ENCODE measurements around the gene UBR1.

Gene UBR1

DNA sequence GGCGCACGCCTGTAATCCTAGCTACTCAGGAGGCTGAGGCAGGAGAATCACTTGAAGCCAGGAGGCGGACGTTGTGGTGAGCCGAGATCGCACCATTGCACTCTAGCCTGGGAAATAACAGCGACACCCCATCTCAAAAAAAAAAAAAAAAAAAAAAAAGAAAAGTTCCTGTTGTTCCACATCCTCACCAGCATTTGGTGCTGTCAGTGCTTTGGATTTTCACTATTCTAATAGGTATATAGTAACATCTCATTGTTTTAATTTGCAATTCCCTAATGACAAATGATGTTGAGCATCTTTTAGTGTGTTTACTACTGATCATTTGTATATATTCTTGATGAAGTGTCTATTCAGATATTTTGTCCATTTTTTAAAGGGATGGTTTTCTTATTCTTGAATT, 24.6 kb downstream of the UBR1 start:
- Histone ChIP-seq H3F3A (ENCODE audit: insufficient read depth) (0 out of 2 replicates have a peak, but pooled peaks cover 3% of the 10 kb centered on the region), H3K36me3 (ENCODE audit: low read length) (peaks cover 21% of the 10 kb centered on the region; the same call in 1 of the 2 replicates), H3K9me2 (replicated peaks; ENCODE audit: insufficient read depth, low read length) (no peaks in the 10 kb centered on the region)

DNA sequence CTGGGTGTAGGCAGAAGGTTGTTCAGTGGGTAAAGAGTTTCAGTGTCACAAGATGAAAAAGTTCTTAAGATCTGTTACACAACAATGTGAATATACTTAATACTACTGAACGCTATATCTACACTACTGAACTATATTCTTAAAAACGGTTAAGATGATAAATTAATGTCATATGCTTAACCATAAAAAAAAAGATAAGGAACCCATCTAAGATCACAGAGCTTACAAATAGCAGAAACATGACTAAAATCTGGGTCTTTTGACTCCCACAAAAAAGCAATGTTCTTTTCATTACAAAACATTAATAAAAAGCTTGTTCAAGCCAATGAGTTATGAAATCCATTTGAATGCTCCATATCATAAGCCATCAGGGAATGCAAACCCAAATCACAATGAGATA, 34.4 kb downstream of the UBR1 start:
- Histone ChIP-seq H3K4me2 (ENCODE audit: low read depth, low read length, poor library complexity, severe bottlenecking) (no peak overlapping the region), H3K27ac (ENCODE audit: low read depth, low read length) (no peak overlapping the region), H3K9ac (ENCODE audit: low read length) (no peak overlapping the region), H3K9me3 (ENCODE audit: insufficient read depth, low read length) (no peaks in the 10 kb centered on the region), H3F3A (ENCODE audit: insufficient read depth) (no peaks in the 10 kb centered on the region), H3K36me3 (ENCODE audit: low read length) (peaks cover 46% of the 10 kb centered on the region), H3K9me2 (replicated peaks; ENCODE audit: insufficient read depth, low read length) (no peaks in the 10 kb centered on the region), H3K79me2 (ENCODE audit: insufficient read depth, low read length) (no peaks in the 10 kb centered on the region), H4K20me1 (ENCODE audit: low read depth, low read length) (no peaks in the 10 kb centered on the region), H2AFZ (ENCODE audit: low read depth, low read length, severe bottlenecking) (no peak overlapping the region), H3K4me3 (ENCODE audit: insufficient read depth, low read length, poor library complexity, severe bottlenecking) (no peak overlapping the region), H3K27me3 (ENCODE audit: low read length) (no peaks in the 10 kb centered on the region)
- TF ChIP-seq CTCF (IDR thresholded peaks at IDR 0.05; ENCODE audit: insufficient read depth, low read length, poor library complexity, severe bottlenecking) = no peak
- TF ChIP-seq EZH2phosphoT487 (conservative IDR thresholded peaks at IDR 0.05; ENCODE audit: low read length) = no peak

More for the DNA sequence above, 24.6 kb downstream of the UBR1 start:
- Histone ChIP-seq H3K79me2 (ENCODE audit: insufficient read depth, low read length) (peaks cover 9% of the 10 kb centered on the region; the same call in 1 of the 2 replicates), H3K4me2 (ENCODE audit: low read depth, low read length, poor library complexity, severe bottlenecking) (no peak overlapping the region), H4K20me1 (ENCODE audit: low read depth, low read length) (no peaks in the 10 kb centered on the region), H3K9me3 (ENCODE audit: insufficient read depth, low read length) (no peaks in the 10 kb centered on the region), H3K27ac (ENCODE audit: low read depth, low read length) (no peak overlapping the region), H3K4me3 (ENCODE audit: insufficient read depth, low read length, poor library complexity, severe bottlenecking) (no peak overlapping the region), H3K27me3 (ENCODE audit: low read length) (no peaks in the 10 kb centered on the region), H2AFZ (ENCODE audit: low read depth, low read length, severe bottlenecking) (no peak overlapping the region), H3K9ac (ENCODE audit: low read length) (no peak overlapping the region)
- no peak for TF ChIP-seq CTCF (IDR thresholded peaks at IDR 0.05; ENCODE audit: insufficient read depth, low read length, poor library complexity, severe bottlenecking)
- TF ChIP-seq EZH2phosphoT487 (conservative IDR thresholded peaks at IDR 0.05; ENCODE audit: low read length) = no peak

DNA sequence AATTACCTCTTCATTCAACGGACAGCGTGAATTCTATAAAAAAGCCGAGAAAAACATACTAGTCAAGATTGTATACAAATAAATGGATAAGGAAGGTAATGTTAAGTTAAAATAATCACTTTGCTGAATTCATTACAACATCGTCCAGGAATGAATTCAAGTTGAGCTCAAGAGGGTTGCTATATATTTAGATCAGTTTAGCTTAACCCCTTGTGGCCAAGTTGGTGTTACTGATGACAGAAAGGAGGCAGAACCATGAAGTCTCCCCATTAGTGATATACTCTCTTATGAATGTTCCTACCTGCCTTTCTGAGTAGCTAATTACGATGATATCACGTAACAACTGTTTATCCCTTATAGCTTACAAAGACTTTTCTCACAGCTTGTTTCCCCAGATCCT, 34.9 kb downstream of the UBR1 start:
- Histone ChIP-seq H3F3A (ENCODE audit: insufficient read depth) (no peaks in the 10 kb centered on the region), H3K27me3 (ENCODE audit: low read length) (no peaks in the 10 kb centered on the region), H3K9me3 (ENCODE audit: insufficient read depth, low read length) (no peaks in the 10 kb centered on the region), H3K36me3 (ENCODE audit: low read length) (peaks cover 46% of the 10 kb centered on the region), H3K9me2 (replicated peaks; ENCODE audit: insufficient read depth, low read length) (no peaks in the 10 kb centered on the region), H3K9ac (ENCODE audit: low read length) (no peak overlapping the region), H3K4me2 (ENCODE audit: low read depth, low read length, poor library complexity, severe bottlenecking) (no peak overlapping the region), H4K20me1 (ENCODE audit: low read depth, low read length) (no peaks in the 10 kb centered on the region), H3K79me2 (ENCODE audit: insufficient read depth, low read length) (no peaks in the 10 kb centered on the region), H3K4me3 (ENCODE audit: insufficient read depth, low read length, poor library complexity, severe bottlenecking) (no peak overlapping the region), H3K27ac (ENCODE audit: low read depth, low read length) (no peak overlapping the region), H2AFZ (ENCODE audit: low read depth, low read length, severe bottlenecking) (no peak overlapping the region)
- TF ChIP-seq EZH2phosphoT487 (conservative IDR thresholded peaks at IDR 0.05; ENCODE audit: low read length) (no peak), CTCF (IDR thresholded peaks at IDR 0.05; ENCODE audit: insufficient read depth, low read length, poor library complexity, severe bottlenecking) (no peak)

Measured in SU-DHL-6 (cell line).